A673 (cell line): ENCODE data around the gene HDHD3. TPM values are rescaled to one million over a fixed set of nuclear protein-coding genes. Genes with fewer than 3 reads are reported as not detected.

ENCODE experiments used
- BruUV-seq: library from RNA; stranded (reverse); fragments of 400-500 nt; replicated peaks from 2 replicates; lab custom pipeline; 2021; lab: Mats Ljungman, UMichigan
- CTCF ChIA-PET: fragments of 300-600 bp; sonication (Branson Sonifier 250); formaldehyde crosslinking; loops from one replicate; lab custom pipeline; 2022; ENCODE audit warnings: antibody characterized with exemption; lab: Charles Lee
- POLR2A ChIA-PET: fragments of 300-600 bp; sonication (Branson Sonifier 250); formaldehyde crosslinking; loops from one replicate; lab custom pipeline; 2022; ENCODE audit warnings: antibody characterized with exemption; ENCODE audit not compliant: low non-redundant PET; lab: Charles Lee
- DNase-seq: peaks from one replicate; pipeline ENCODE4 v3.0.0-alpha.2; 2015; ENCODE audit warnings: low spot score
- H3K27ac ChIP-seq: fragments of 200-600 bp; sonication (generic); 2 replicates; pipeline ENCODE4 v1.5.1; 2016; ENCODE audit warnings: mixed run types, low read depth, mild to moderate bottlenecking, mixed read lengths, antibody characterized with exemption, low read length; ENCODE audit not compliant: poor library complexity, severe bottlenecking
- H3K27me3 ChIP-seq: fragments of 200-600 bp; sonication (generic); replicated peaks from 2 replicates; pipeline ENCODE4 v1.6.1; 2017; ENCODE audit warnings: mixed run types, low read depth, mild to moderate bottlenecking, mixed read lengths, antibody characterized with exemption, low read length; ENCODE audit not compliant: insufficient read depth, poor library complexity
- H3K36me3 ChIP-seq: fragments of 200-600 bp; sonication (generic); 2 replicates; pipeline ENCODE4 v1.6.1; 2016; ENCODE audit warnings: mixed run types, mild to moderate bottlenecking, mixed read lengths, antibody characterized with exemption, low read length; ENCODE audit not compliant: insufficient read depth, poor library complexity, severe bottlenecking
- H3K4me1 ChIP-seq: fragments of 200-600 bp; sonication (generic); 2 replicates; pipeline ENCODE4 v1.6.1; 2017; ENCODE audit warnings: mixed run types, mild to moderate bottlenecking, mixed read lengths, antibody characterized with exemption, low read length; ENCODE audit not compliant: insufficient read depth, poor library complexity, severe bottlenecking
- H3K4me3 ChIP-seq: fragments of 200-600 bp; sonication (generic); 2 replicates; pipeline ENCODE4 v1.5.1; 2016; ENCODE audit warnings: low read depth, mixed run types, mild to moderate bottlenecking, mixed read lengths, low read length; ENCODE audit not compliant: poor library complexity, severe bottlenecking
- H3K9me3 ChIP-seq: fragments of 200-600 bp; sonication (generic); 2 replicates; pipeline ENCODE4 v1.6.1; 2016; ENCODE audit warnings: mixed run types, low read depth, mild to moderate bottlenecking, mixed read lengths, antibody characterized with exemption, low read length; ENCODE audit not compliant: poor library complexity, severe bottlenecking
- CTCF ChIP-seq: fragments of 300-800, 200-600 bp; sonication (generic); conservative IDR thresholded peaks from 2 replicates; pipeline ENCODE4 v1.5.1; 2017; ENCODE audit warnings: low read depth, mild to moderate bottlenecking, antibody characterized with exemption, low read length, moderate library complexity, mixed read lengths
- EZH2 ChIP-seq: fragments of 200-600 bp; sonication (generic); IDR thresholded peaks from 2 replicates; pipeline ENCODE4 v1.6.1; 2017; ENCODE audit warnings: borderline replicate concordance, low read depth, mild to moderate bottlenecking, mixed read lengths, antibody characterized with exemption, low read length; ENCODE audit not compliant: poor library complexity, severe bottlenecking
- intact Hi-C: fragments of 100-400 bp; cut with micrococcal nuclease; formaldehyde crosslinking; loops from one replicate; pipeline ENCODE4 v1.10.0; 2022; ENCODE audit not compliant: unreplicated experiment
- total RNA-seq: library from RNA; stranded (reverse); gene quantifications from 2 replicates; pipeline ENCODE4 v1.2.3, GENCODE V29; 2021

HDHD3 gene
- total RNA-seq, 1 experiment from 2014 or later = 9.4 TPM

- DNase-seq = no peak
- Histone ChIP-seq H3K4me1 (no peaks in the 10 kb centered on the region), H3K27me3 (no peaks in the 10 kb centered on the region), H3K9me3 (no peaks in the 10 kb centered on the region), H3K4me3 (no peak overlapping the region), H3K27ac (no peak overlapping the region), H3K36me3 (peaks cover 6% of the 10 kb centered on the region)
- ChIA-PET CTCF (no interaction called here), POLR2A (no interaction called here)
- no TSS peak for BruUV-seq
- TF ChIP-seq EZH2 (no peak), CTCF (no peak)
- intact Hi-C loops = no loop called here
Measured at GRCh38 chr9:113370806-113371325, 5.9 kb downstream of the HDHD3 start.

GRCh38 chr9:113369855-113370140, 7.0 kb downstream of the HDHD3 start:
- intact Hi-C loops = no loop called here
- no peaks in the 10 kb centered on the region for H3K4me1 ChIP-seq
- BruUV-seq = no TSS peak
- H3K27ac ChIP-seq = no peak overlapping the region
- H3K36me3 ChIP-seq = peaks cover 6% of the 10 kb centered on the region
- no peak overlapping the region for H3K4me3 ChIP-seq
- no peak for TF ChIP-seq CTCF
- TF ChIP-seq EZH2 = no peak
- no peaks in the 10 kb centered on the region for H3K27me3 ChIP-seq
- no peaks in the 10 kb centered on the region for H3K9me3 ChIP-seq
- no peak for DNase-seq
- CTCF ChIA-PET = no interaction called here
- POLR2A ChIA-PET = no interaction called here

GRCh38 chr9:113368982-113369854, 7.6 kb downstream of the HDHD3 start:
- POLR2A ChIA-PET = no interaction called here
- CTCF ChIA-PET = no interaction called here
- no peak overlapping the region for H3K4me3 ChIP-seq
- BruUV-seq = no TSS peak
- TF ChIP-seq CTCF (no peak), EZH2 (no peak)
- no peak for DNase-seq
- H3K36me3 ChIP-seq = peaks cover 6% of the 10 kb centered on the region
- H3K27me3 ChIP-seq = no peaks in the 10 kb centered on the region
- no peaks in the 10 kb centered on the region for H3K4me1 ChIP-seq
- no peaks in the 10 kb centered on the region for H3K9me3 ChIP-seq
- intact Hi-C loops = no loop called here
- no peak overlapping the region for H3K27ac ChIP-seq
